Iris pigment epithelial cell (primary cell): ENCODE results near the gene ARFGEF3.

ENCODE experiments used
- DNase-seq: peaks from one replicate; pipeline ENCODE4 v3.0.0-alpha.2; 2011; ENCODE audit warnings: low read depth

The ARFGEF3 gene

DNA sequence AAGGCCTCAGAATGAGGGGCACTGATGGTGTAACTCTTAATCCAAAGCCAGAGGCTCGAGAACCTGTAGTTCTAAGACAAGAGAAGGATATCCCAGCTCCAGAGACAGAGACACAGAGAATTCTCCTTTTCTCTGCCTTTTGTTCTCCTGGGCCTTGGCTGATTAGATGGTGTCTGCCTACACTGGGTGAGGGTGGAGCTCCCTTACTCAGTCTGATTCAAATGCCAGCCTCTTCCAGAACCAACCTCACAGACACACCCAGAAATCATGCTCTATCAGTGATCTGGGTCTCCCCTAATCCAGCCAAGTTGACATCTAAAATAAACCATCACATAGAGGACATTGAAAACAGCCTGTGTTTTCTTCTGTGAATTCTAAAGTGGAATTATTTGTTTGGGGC lies 148.0 kb downstream of the ARFGEF3 start:
- DNase-seq: no peak

- peak; percentile 50 for DNase-seq
Observed at GRCh38 chr6:138310294-138310693, 148.6 kb downstream of the ARFGEF3 start.

DNA sequence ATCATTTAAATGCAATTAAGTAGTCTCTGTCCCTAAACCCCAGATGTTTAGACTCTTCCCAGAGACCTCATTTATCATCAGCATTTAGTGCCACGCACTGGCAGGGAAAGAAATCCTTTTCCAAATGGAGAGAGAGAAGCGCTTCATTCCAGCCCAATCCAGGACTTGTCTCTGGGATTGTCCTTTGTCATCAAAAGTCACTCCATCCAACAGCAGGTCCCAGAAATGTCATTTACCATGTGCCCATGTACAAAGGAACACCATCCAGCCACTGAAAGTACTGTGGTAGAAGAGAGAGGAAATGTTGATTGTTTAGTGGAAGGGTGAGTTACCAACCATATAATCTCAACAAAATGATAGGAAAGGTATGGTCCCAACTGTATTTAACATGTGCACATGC lies 149.1 kb downstream of the ARFGEF3 start:
- no peak for DNase-seq

DNA sequence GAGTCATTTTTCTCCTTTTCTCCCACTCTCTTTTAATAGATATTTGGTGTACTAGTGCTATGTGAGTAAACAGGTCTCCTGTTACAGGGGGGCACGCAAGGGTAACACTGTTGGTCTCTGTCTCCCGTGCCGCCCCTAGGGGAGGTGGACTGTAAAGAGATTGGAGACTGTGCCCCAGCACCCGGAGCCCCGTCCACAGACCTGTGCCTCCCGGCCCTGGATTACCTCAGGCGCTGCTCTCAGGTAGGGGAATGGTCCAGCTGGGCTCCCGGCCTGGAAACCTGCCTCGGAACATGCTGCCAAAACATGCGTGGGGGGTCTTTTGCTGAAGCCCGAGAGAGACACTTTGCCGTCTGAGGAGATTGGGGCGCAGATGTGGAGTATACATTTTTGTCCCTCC lies 149.5 kb downstream of the ARFGEF3 start:
- no peak for DNase-seq

DNA sequence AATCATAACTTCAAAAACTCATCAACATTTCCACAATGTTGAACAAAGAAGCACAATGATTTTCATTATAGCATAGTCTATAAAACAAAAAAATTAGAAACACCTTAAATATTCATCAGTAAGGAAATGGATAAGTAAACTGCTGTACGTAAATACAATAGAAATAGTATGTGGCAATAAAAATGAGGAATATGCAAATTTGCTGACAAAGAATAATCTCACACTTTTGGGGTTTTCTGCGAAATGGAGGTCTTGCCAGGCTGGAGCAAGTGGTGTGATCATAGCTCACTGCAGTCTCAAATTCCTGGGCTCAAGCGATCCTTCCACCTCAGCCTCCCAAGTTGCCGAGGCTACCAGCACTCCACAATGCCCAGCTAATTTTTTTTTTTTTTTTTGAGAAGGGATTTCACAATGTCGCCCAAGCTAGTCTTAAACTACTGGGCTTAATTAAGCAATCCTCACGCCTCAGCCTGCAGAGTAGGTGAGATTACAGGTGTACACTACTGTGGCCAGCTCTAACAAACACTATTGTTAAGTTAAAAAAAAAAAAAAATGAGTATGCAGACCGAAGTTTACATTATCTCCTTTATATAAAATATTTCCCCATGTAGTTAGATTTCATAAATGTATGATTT lies 157.1 kb downstream of the ARFGEF3 start:
- no peak for DNase-seq

DNA sequence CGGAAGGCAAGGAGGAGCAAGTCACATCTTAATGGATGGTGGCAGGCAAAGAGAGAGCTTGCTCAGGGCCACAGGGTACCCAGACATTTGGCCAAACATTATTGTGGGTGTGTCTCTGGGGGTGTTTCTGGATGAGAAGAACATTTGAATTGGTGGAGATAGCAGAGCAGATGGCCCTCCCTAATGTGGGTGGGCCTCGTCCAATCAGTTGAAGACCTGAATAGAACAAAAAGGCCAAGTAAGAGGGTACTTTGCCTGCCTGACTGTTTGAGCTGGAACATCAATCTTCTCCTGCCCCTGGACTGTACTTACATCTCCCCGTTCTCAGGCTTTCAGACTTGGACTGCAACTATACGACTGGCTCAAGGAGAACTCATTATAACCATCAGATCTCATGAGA lies 160.2 kb downstream of the ARFGEF3 start:
- DNase-seq: no peak

DNA sequence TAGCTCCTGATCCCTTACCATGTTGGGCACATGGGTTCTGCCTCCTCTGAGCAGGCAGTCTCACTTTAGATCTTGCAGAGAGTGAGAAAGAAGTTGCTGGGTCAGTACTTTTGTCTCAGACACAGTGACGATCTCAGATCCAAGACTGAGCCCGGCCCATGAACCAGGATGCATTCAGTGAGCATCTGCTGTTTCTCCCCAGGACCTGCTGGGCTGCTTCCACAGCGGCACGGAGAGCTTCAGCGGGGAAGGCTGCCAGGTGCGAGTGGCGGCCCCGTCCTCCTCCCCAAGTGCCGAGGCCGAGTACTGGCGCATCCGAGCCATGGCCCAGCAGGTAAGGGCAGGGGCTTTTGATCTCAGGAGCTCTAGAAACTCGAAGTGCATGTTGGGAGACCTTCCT lies 162.1 kb downstream of the ARFGEF3 start:
- no peak for DNase-seq

GRCh38 chr6:138328210-138328609 lies 166.5 kb downstream of the ARFGEF3 start:
- no peak for DNase-seq

DNA sequence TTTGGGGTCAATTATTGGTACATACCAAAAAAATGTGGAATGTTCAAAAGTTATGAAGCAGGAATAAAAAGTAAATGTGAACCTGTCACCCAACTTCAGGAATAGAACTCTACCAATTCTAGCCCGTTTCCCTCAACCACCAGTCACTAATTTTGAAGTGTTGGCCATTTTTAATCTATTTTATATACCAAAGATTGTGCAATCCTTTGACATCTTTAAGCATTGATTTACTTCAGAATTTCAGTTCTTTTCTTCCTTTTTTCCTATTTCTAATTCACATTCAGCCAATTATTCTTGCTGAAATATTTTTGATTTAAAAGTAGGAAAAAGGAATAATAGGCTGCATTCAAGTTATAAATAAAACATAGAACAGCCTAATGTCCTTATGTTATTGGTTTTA lies 169.0 kb downstream of the ARFGEF3 start:
- no peak for DNase-seq

DNA sequence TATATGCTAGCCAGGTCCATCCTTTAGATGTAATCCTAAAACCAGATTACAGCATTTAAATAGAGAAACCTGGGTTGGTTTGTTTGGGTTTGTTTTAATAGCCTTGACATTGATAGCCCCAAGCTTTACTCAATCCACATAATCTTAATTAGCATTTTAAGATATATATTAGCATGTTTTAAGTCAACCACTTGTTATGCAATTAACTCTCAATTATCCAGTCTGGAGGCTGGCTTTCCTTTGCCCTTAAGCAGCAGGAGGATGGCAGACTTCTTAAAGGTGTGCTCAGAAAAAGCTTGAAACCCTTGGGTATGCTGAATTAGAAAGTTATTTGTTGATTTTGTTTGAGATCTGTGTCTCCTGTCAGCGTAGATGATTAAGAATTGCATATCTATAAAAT lies 169.7 kb downstream of the ARFGEF3 start:
- no peak for DNase-seq

- no peak for DNase-seq
Observed at GRCh38 chr6:138331984-138332383, 170.2 kb downstream of the ARFGEF3 start.

- DNase-seq: no peak
Observed at GRCh38 chr6:138334000-138334399, 172.3 kb downstream of the ARFGEF3 start.

GRCh38 chr6:138334963-138335362 lies 173.2 kb downstream of the ARFGEF3 start:
- DNase-seq: no peak

GRCh38 chr6:138336221-138336620 lies 174.5 kb downstream of the ARFGEF3 start:
- DNase-seq: no peak

DNA sequence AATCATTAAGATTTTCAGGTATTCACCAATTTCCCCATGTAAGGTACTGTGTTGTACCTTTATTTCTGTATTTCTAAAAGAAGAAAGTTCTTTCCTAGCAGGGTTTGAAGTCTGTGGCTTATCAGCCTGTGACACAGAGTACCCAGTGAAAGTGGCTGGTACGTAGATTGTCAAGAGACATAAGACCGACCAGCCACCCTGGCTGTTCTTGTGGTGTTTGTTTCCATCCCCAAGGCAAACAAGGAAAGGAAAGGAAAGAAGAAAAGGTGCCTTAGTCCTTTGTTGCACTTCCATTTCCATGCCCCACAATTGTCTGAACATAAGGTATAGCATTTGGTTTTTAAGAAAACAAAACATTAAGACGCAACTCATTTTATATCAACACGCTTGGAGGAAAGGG lies 175.3 kb downstream of the ARFGEF3 start:
- DNase-seq: no peak

DNA sequence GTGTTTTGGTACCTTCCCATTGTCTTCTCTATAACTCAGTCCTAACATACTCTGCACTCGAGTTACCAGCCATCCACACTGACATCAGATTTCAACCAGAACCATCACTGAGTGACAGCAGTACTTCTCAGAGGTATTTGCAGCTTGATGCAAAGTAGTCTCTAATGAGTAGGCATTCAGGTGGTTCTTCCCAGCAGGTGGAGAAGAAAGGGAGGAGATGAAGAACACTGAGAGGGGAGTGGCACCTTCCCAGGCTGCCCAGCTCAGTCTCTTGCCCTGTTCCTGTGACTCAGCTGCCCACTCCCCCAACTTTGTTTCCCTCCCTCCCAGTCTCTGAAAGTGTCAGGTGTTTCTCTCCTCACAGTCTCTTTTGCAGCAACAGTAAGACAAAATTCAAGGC lies 177.3 kb downstream of the ARFGEF3 start:
- no peak for DNase-seq

DNA sequence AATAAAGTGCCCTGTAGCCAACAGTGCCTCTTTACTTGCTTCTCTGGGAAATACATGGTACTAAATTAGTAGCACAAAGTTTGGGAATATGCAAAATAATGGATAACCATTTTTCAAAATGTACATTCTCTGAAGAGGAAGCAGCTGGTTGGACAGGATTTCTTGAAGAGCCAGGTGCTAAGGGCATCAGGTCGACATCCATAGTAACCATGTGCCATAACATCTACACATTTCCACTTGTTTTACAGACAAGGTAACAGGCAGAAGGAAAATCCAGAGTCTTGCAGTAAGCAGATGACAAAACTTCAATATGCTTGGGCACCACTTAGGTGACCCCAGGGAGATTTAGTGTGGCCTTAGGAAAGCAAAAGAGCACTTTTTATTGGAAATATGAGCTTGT lies 179.4 kb downstream of the ARFGEF3 start:
- DNase-seq: no peak

GRCh38 chr6:138343112-138343511 lies 181.4 kb downstream of the ARFGEF3 start:
- DNase-seq: no peak

- no peak for DNase-seq
Observed at GRCh38 chr6:138345565-138346285, 184.0 kb downstream of the ARFGEF3 start.

- DNase-seq: peak; percentile 66
Observed at GRCh38 chr6:138346302-138347195, 184.8 kb downstream of the ARFGEF3 start.

GRCh38 chr6:138347864-138348263 lies 186.1 kb downstream of the ARFGEF3 start:
- DNase-seq: no peak

- no peak for DNase-seq
Observed at GRCh38 chr6:138349891-138350290, 188.2 kb downstream of the ARFGEF3 start.

DNA sequence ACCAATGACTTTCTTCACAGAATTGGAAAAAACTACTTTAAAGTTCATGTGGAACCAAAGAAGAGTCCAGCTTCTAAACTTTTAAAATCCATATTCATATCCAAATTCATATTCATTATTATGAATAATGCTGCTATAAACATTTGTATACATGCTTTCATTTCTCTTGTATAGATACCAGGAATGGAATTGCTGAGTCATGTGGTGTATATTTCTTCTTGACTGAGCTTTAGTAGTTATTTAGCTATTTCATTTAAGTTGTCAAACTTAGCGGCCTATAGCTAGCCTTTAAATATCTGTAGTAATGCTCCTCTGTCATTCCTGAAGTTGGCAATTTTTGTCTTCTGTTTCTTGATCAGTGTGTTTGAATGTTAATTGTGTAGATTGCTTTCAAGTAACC lies 196.2 kb downstream of the ARFGEF3 start:
- peak; percentile 39 for DNase-seq
